Astrocyte (in vitro differentiated cells and primary cell): ENCODE results near the gene CLBA1. TPM values are rescaled to one million over a fixed set of nuclear protein-coding genes. Genes with fewer than 3 reads are reported as not detected.
A peak's percentile ranks its signal among the peaks of the same experiment; 100 is the strongest.

Experiments used
- DNase-seq: peaks from one replicate; pipeline ENCODE4 v3.0.0-alpha.2; 2010; ENCODE audit warnings: low read depth
- FAIRE-seq: peaks from 2 replicates; lab custom pipeline; 2011; peaks lifted over from hg19 to GRCh38; lab: Jason Lieb, UNC
- H2AFZ ChIP-seq: 2 replicates; pipeline ENCODE4 v1.6.0; 2012; ENCODE audit warnings: low read depth, low read length, inconsistent platforms
- H3K27ac ChIP-seq: 2 replicates; pipeline ENCODE4 v1.5.1; 2011; ENCODE audit warnings: low read depth, low read length, inconsistent platforms
- H3K27me3 ChIP-seq: 2 replicates; pipeline ENCODE4 v1.6.0; 2011; ENCODE audit warnings: low read length, inconsistent platforms; ENCODE audit not compliant: insufficient read depth
- H3K36me3 ChIP-seq: 2 replicates; pipeline ENCODE4 v1.5.1; 2011; ENCODE audit warnings: low read length, inconsistent platforms; ENCODE audit not compliant: insufficient read depth
- H3K4me1 ChIP-seq: 2 replicates; pipeline ENCODE4 v1.5.1; 2011; ENCODE audit warnings: low read length, inconsistent platforms; ENCODE audit not compliant: insufficient read depth
- H3K4me2 ChIP-seq: 2 replicates; pipeline ENCODE4 v1.6.0; 2012; ENCODE audit warnings: low read length, inconsistent platforms
- H3K4me3 ChIP-seq: 2 replicates; pipeline ENCODE4 v1.5.1; 2011; ENCODE audit warnings: low read depth, mild to moderate bottlenecking, low read length, inconsistent platforms; ENCODE audit not compliant: insufficient read depth
- H3K79me2 ChIP-seq: 2 replicates; pipeline ENCODE4 v1.6.0; 2012; ENCODE audit warnings: mild to moderate bottlenecking, low read length, inconsistent platforms; ENCODE audit not compliant: insufficient read depth
- H3K9ac ChIP-seq: 2 replicates; pipeline ENCODE4 v1.6.0; 2012; ENCODE audit warnings: mild to moderate bottlenecking, low read length, inconsistent platforms
- H3K9me3 ChIP-seq: 2 replicates; pipeline ENCODE4 v1.5.1; 2012; ENCODE audit warnings: low read depth, mild to moderate bottlenecking, low read length, inconsistent platforms; ENCODE audit not compliant: insufficient read depth
- H4K20me1 ChIP-seq: 2 replicates; pipeline ENCODE4 v1.6.0; 2012; ENCODE audit warnings: low read length, inconsistent platforms; ENCODE audit not compliant: insufficient read depth
- H3K27ac Mint-ChIP-seq: one replicate; pipeline ENCODE4 v1.8.0; 2021; ENCODE audit warnings: mild to moderate bottlenecking, mixed read lengths; ENCODE audit not compliant: unreplicated experiment
- H3K27me3 Mint-ChIP-seq: one replicate; pipeline ENCODE4 v1.8.0; 2021; ENCODE audit warnings: low read depth, mixed read lengths; ENCODE audit not compliant: unreplicated experiment
- H3K36me3 Mint-ChIP-seq: one replicate; pipeline ENCODE4 v1.8.0; 2021; ENCODE audit warnings: low read depth, mixed read lengths; ENCODE audit not compliant: unreplicated experiment
- H3K4me1 Mint-ChIP-seq: one replicate; pipeline ENCODE4 v1.8.0; 2021; ENCODE audit warnings: low read depth, mixed read lengths; ENCODE audit not compliant: unreplicated experiment
- H3K4me3 Mint-ChIP-seq: one replicate; pipeline ENCODE4 v1.8.0; 2021; ENCODE audit warnings: mild to moderate bottlenecking, moderate library complexity, mixed read lengths; ENCODE audit not compliant: unreplicated experiment
- H3K9me3 Mint-ChIP-seq: one replicate; pipeline ENCODE4 v1.8.0; 2021; ENCODE audit warnings: mild to moderate bottlenecking, mixed read lengths; ENCODE audit not compliant: unreplicated experiment
- CTCF ChIP-seq: IDR thresholded peaks from 2 replicates; pipeline ENCODE4 v1.5.1; 2011; ENCODE audit warnings: low read depth, mild to moderate bottlenecking, inconsistent platforms, low read length, moderate library complexity; ENCODE audit not compliant: insufficient read depth
- EZH2 ChIP-seq: IDR thresholded peaks from 2 replicates; pipeline ENCODE4 v1.6.1; 2012; ENCODE audit warnings: mild to moderate bottlenecking, low read length, inconsistent platforms; ENCODE audit not compliant: insufficient read depth
- total RNA-seq: library from RNA; stranded (reverse); gene quantifications from 2 replicates; pipeline ENCODE4 v1.2.1, GENCODE V29; 2021

CLBA1 gene
- total RNA-seq, 1 donor from 2014 or later, result 6.3 TPM

GRCh38 chr14:104977681-104978653 lies 7.6 kb upstream of the CLBA1 start, which contains the start of gene AHNAK2:
AHNAK2 (minus strand) TSS chr14:104978374; CDS start chr14:104978237, 137 bp downstream.
- peak; percentile 52 for DNase-seq
- peaks cover 46% of the 10 kb centered on the region for H3K4me1 ChIP-seq
- Mint-ChIP-seq H3K27ac (no peak within 1 kb of the TSS), H3K4me3 (peak within 1 kb of the TSS; percentile 88), H3K27me3 (peaks cover 29% of the 10 kb centered on the region), H3K36me3 (no peaks in the 10 kb centered on the region), H3K9me3 (no peaks in the 10 kb centered on the region), H3K4me1 (peaks cover 4% of the 10 kb centered on the region)
- H3K79me2 ChIP-seq, result peaks cover 14% of the 10 kb centered on the region
- no peak for TF ChIP-seq EZH2
- TF ChIP-seq CTCF, result no peak
- H3K27ac ChIP-seq, result no peak within 1 kb of the TSS
- no peaks in the 10 kb centered on the region for H3K36me3 ChIP-seq
- H3K4me3 ChIP-seq, result peak within 1 kb of the TSS; percentile 60
- H3K9me3 ChIP-seq, result no peaks in the 10 kb centered on the region
- peak within 1 kb of the TSS; percentile 76 for H3K9ac ChIP-seq
- H4K20me1 ChIP-seq, result peaks cover 16% of the 10 kb centered on the region
- H3K27me3 ChIP-seq, result no peaks in the 10 kb centered on the region
- no peak for FAIRE-seq
- H2AFZ ChIP-seq, result peak within 1 kb of the TSS; percentile 87
- peak within 1 kb of the TSS; percentile 98 for H3K4me2 ChIP-seq

GRCh38 chr14:104978746-104979691 lies 6.6 kb upstream of the CLBA1 start:
- Mint-ChIP-seq H3K27me3 (peaks cover 33% of the 10 kb centered on the region), H3K36me3 (no peaks in the 10 kb centered on the region), H3K4me3 (peak overlapping the region; percentile 58), H3K4me1 (peaks cover 4% of the 10 kb centered on the region), H3K27ac (no peak overlapping the region), H3K9me3 (no peaks in the 10 kb centered on the region)
- peaks cover 37% of the 10 kb centered on the region for H3K4me1 ChIP-seq
- TF ChIP-seq EZH2 (no peak), CTCF (no peak)
- peaks cover 14% of the 10 kb centered on the region for H3K79me2 ChIP-seq
- H3K27ac ChIP-seq, result no peak overlapping the region
- H3K4me2 ChIP-seq, result peak overlapping the region; percentile 86
- DNase-seq, result no peak
- H4K20me1 ChIP-seq, result peaks cover 16% of the 10 kb centered on the region
- H3K9me3 ChIP-seq, result no peaks in the 10 kb centered on the region
- peak overlapping the region; percentile 39 for H3K4me3 ChIP-seq
- H2AFZ ChIP-seq, result peak overlapping the region; percentile 47
- no peaks in the 10 kb centered on the region for H3K36me3 ChIP-seq
- FAIRE-seq, result no peak
- H3K27me3 ChIP-seq, result no peaks in the 10 kb centered on the region
- H3K9ac ChIP-seq, result no peak overlapping the region
